Loucy (cell line): ENCODE data around the gene OR5AC2.

Source experiments
- H2AFZ ChIP-seq: fragments of 200-600 bp; sonication (generic); 2 replicates; pipeline ENCODE4 v1.6.0; 2016; ENCODE audit warnings: antibody characterized with exemption, mild to moderate bottlenecking, low read length, moderate library complexity
- H3F3A ChIP-seq: fragments of 200-600 bp; 2 replicates; pipeline ENCODE4 v1.6.0; 2016; ENCODE audit warnings: antibody characterized with exemption, low read depth, mild to moderate bottlenecking
- H3K27me3 ChIP-seq: fragments of 200-600 bp; sonication (generic); 2 replicates; pipeline ENCODE4 v1.6.1; 2014; ENCODE audit warnings: low read length, mild to moderate bottlenecking; ENCODE audit not compliant: insufficient read depth, poor library complexity, severe bottlenecking
- H3K36me3 ChIP-seq: fragments of 200-600 bp; sonication (generic); 2 replicates; pipeline ENCODE4 v1.6.1; 2016; ENCODE audit warnings: low read length; ENCODE audit not compliant: insufficient read depth
- H3K4me1 ChIP-seq: fragments of 200-600 bp; sonication (generic); 2 replicates; pipeline ENCODE4 v1.5.1; 2014; ENCODE audit warnings: low read length, mild to moderate bottlenecking; ENCODE audit not compliant: insufficient read depth, poor library complexity, severe bottlenecking
- H3K4me2 ChIP-seq: fragments of 200-600 bp; sonication (generic); 2 replicates; pipeline ENCODE4 v1.6.0; 2014; ENCODE audit warnings: antibody characterized with exemption, low read length, low read depth, mild to moderate bottlenecking; ENCODE audit not compliant: poor library complexity, severe bottlenecking
- H3K4me3 ChIP-seq: fragments of 200-600 bp; sonication (generic); 2 replicates; pipeline ENCODE4 v1.5.1; 2014; ENCODE audit warnings: low read length, mild to moderate bottlenecking, mixed read lengths; ENCODE audit not compliant: poor library complexity, severe bottlenecking
- H3K79me2 ChIP-seq: fragments of 200-600 bp; sonication (generic); 2 replicates; pipeline ENCODE4 v1.6.1; 2014; ENCODE audit warnings: low read length; ENCODE audit not compliant: insufficient read depth
- H3K9ac ChIP-seq: fragments of 200-600 bp; sonication (generic); 2 replicates; pipeline ENCODE4 v1.6.0; 2014; ENCODE audit warnings: mild to moderate bottlenecking, low read depth, low read length, moderate library complexity; ENCODE audit not compliant: poor library complexity, severe bottlenecking
- H3K9me2 ChIP-seq: fragments of 200-600 bp; sonication (generic); replicated peaks from 2 replicates; pipeline ENCODE4 v1.6.1; 2016; ENCODE audit warnings: low read depth, low read length, mixed read lengths
- H3K9me3 ChIP-seq: fragments of 200-600 bp; sonication (generic); 2 replicates; pipeline ENCODE4 v1.6.1; 2014; ENCODE audit warnings: mild to moderate bottlenecking, antibody characterized with exemption, low read length, low read depth; ENCODE audit not compliant: insufficient read depth
- H4K20me1 ChIP-seq: fragments of 200-600 bp; sonication (generic); 2 replicates; pipeline ENCODE4 v1.6.0; 2014; ENCODE audit warnings: antibody characterized with exemption, low read length, mild to moderate bottlenecking; ENCODE audit not compliant: insufficient read depth, poor library complexity, severe bottlenecking
- CTCF ChIP-seq: fragments of 200-600 bp; sonication (generic); conservative IDR thresholded peaks from 2 replicates; pipeline ENCODE4 v1.5.1; 2014; ENCODE audit warnings: mild to moderate bottlenecking, antibody characterized with exemption, low read length
- EZH2phosphoT487 ChIP-seq: fragments of 200-600 bp; IDR thresholded peaks from 2 replicates; pipeline ENCODE4 v1.6.1; 2018; ENCODE audit warnings: antibody characterized with exemption, mild to moderate bottlenecking, moderate library complexity, borderline replicate concordance

Gene OR5AC2

GRCh38 chr3:98136631-98137030 is 49.7 kb downstream of the OR5AC2 start:
- Histone ChIP-seq H3K79me2 (no peaks in the 10 kb centered on the region), H3K27me3 (no peaks in the 10 kb centered on the region), H3K4me2 (no peak overlapping the region), H3K9me2 (no peaks in the 10 kb centered on the region), H3K9me3 (no peaks in the 10 kb centered on the region), H3F3A (no peaks in the 10 kb centered on the region), H4K20me1 (no peaks in the 10 kb centered on the region), H3K9ac (no peak overlapping the region), H3K4me1 (no peaks in the 10 kb centered on the region), H2AFZ (no peak overlapping the region), H3K36me3 (no peaks in the 10 kb centered on the region), H3K4me3 (no peak overlapping the region)
- no peak for TF ChIP-seq CTCF
- TF ChIP-seq EZH2phosphoT487, result no peak
